Endothelial cell of umbilical vein (primary cell): ENCODE results near the gene CHD6. TPM values are rescaled to one million over a fixed set of nuclear protein-coding genes. Genes with fewer than 3 reads are reported as not detected.

ENCODE experiments used
- BruUV-seq: library from RNA; stranded (reverse); fragments of 400-500 nt; replicated peaks from 2 replicates; lab custom pipeline; 2021; lab: Mats Ljungman, UMichigan
- CTCF ChIA-PET: fragments of 300-600, 350-600 bp; sonication (Branson Sonifier 250); formaldehyde crosslinking; loops from one replicate; lab custom pipeline; 2021; ENCODE audit warnings: antibody characterized with exemption, inconsistent platforms; lab: Charles Lee
- POLR2A ChIA-PET: fragments of 300-600, 350-600 bp; sonication (Branson Sonifier 250); formaldehyde crosslinking; loops from one replicate; lab custom pipeline; 2021; ENCODE audit warnings: antibody characterized with exemption, inconsistent platforms; lab: Charles Lee
- DNase-seq: peaks from one replicate; pipeline ENCODE4 v3.0.0-alpha.2; 2011; ENCODE audit warnings: low read depth, low spot score
- FAIRE-seq: peaks from 2 replicates; lab custom pipeline; 2011; peaks lifted over from hg19 to GRCh38; lab: Jason Lieb, UNC
- H2AFZ ChIP-seq: 2 replicates; pipeline ENCODE4 v1.6.0; 2012; ENCODE audit warnings: low read depth, low read length, control low read depth, inconsistent platforms
- H3K27ac ChIP-seq: 2 replicates; pipeline ENCODE4 v1.5.1; 2011; ENCODE audit warnings: low read depth, mild to moderate bottlenecking, control low read depth, low read length, moderate library complexity; ENCODE audit not compliant: insufficient read depth
- H3K27me3 ChIP-seq, 2 experiments: 2 replicates each; pipeline versions ENCODE4 v1.6.0 to v1.6.1; 2011; ENCODE audit warnings: low read length in 2 of 2, mixed read lengths in 1 of 2; ENCODE audit not compliant: control insufficient read depth in 2 of 2, insufficient read depth in 2 of 2
- H3K36me3 ChIP-seq, 2 experiments: 2 replicates in 1 of 2; 3 replicates in 1 of 2; pipeline ENCODE4 v1.5.1; 2011; ENCODE audit warnings: low read length in 2 of 2, mild to moderate bottlenecking in 1 of 2, moderate library complexity in 1 of 2; ENCODE audit not compliant: control insufficient read depth in 2 of 2, insufficient read depth in 2 of 2; ENCODE audit errors: extremely low read depth in 1 of 2
- H3K4me1 ChIP-seq: 3 replicates; pipeline ENCODE4 v1.5.1; 2011; ENCODE audit warnings: mild to moderate bottlenecking, low read length; ENCODE audit not compliant: control insufficient read depth, insufficient read depth; ENCODE audit errors: extremely low read depth
- H3K4me2 ChIP-seq: 2 replicates; pipeline ENCODE4 v1.6.1; 2011; ENCODE audit warnings: low read length, control low read depth, mixed read lengths; ENCODE audit not compliant: insufficient read depth
- H3K4me3 ChIP-seq, 3 experiments: fragments of 200-600 bp in 1 of 3; sonication (generic), shearing (Covaris generic) in 1 of 3; replicated peaks in 1 of 3; 2 replicates each; pipeline ENCODE4 v1.5.1; 2011 to 2016; ENCODE audit warnings: control low read depth in 3 of 3, low read length in 3 of 3, mild to moderate bottlenecking in 2 of 3, inconsistent platforms in 1 of 3, low read depth in 1 of 3, moderate library complexity in 1 of 3; ENCODE audit not compliant: insufficient read depth in 1 of 3
- H3K79me2 ChIP-seq: 2 replicates; pipeline ENCODE4 v1.6.0; 2012; ENCODE audit warnings: low read length, inconsistent platforms; ENCODE audit not compliant: control insufficient read depth, insufficient read depth
- H3K9ac ChIP-seq: replicated peaks from 2 replicates; pipeline ENCODE3; 2011; ENCODE audit warnings: low read length, control low read depth; ENCODE audit not compliant: insufficient read depth; ENCODE audit errors: extremely low read depth
- H3K9me1 ChIP-seq: replicated peaks from 3 replicates; pipeline ENCODE4 v1.6.0; 2011; ENCODE audit warnings: mild to moderate bottlenecking, low read length; ENCODE audit not compliant: control insufficient read depth, insufficient read depth; ENCODE audit errors: extremely low read depth
- H3K9me3 ChIP-seq: replicated peaks from 2 replicates; pipeline ENCODE4 v1.5.1; 2012; ENCODE audit warnings: low read length, inconsistent platforms; ENCODE audit not compliant: control insufficient read depth, insufficient read depth
- H4K20me1 ChIP-seq: replicated peaks from 2 replicates; pipeline ENCODE3; 2011; ENCODE audit warnings: mild to moderate bottlenecking, low read length; ENCODE audit not compliant: control insufficient read depth, insufficient read depth; ENCODE audit errors: extremely low read depth
- EZH2 ChIP-seq: IDR thresholded peaks from 2 replicates; pipeline ENCODE4 v1.6.1; 2012; ENCODE audit warnings: borderline replicate concordance, low read depth, mild to moderate bottlenecking, moderate library complexity, low read length, inconsistent platforms; ENCODE audit not compliant: severe bottlenecking
- FOS ChIP-seq: IDR thresholded peaks from 2 replicates; pipeline ENCODE4 v1.6.1; 2011; ENCODE audit warnings: mild to moderate bottlenecking, low read length, moderate library complexity, borderline replicate concordance; ENCODE audit not compliant: insufficient read depth
- GATA2 ChIP-seq: IDR thresholded peaks from 2 replicates; pipeline ENCODE4 v1.7.0; 2011; ENCODE audit warnings: low read depth, mild to moderate bottlenecking, moderate library complexity, mixed read lengths, low read length; ENCODE audit not compliant: insufficient read length, insufficient read depth
- JUN ChIP-seq: IDR thresholded peaks from 2 replicates; pipeline ENCODE4 v1.6.1; 2011; ENCODE audit warnings: borderline replicate concordance, low read depth; ENCODE audit not compliant: insufficient read length, insufficient read depth
- MYC ChIP-seq: IDR thresholded peaks from one replicate; pipeline ENCODE4 v1.6.1; 2011; ENCODE audit warnings: mild to moderate bottlenecking, low read depth, low read length
- POLR2A ChIP-seq: IDR thresholded peaks from 2 replicates; pipeline ENCODE4 v1.6.1; 2012; ENCODE audit warnings: low read depth, mild to moderate bottlenecking, control low read depth, low read length
- POLR2AphosphoS5 ChIP-seq: IDR thresholded peaks from 2 replicates; pipeline ENCODE4 v1.6.1; 2012; ENCODE audit warnings: low read depth, mild to moderate bottlenecking, control low read depth, low read length, moderate library complexity; ENCODE audit not compliant: insufficient read depth
- dilution Hi-C: fragments of 300-500 bp; cut with MboI; formaldehyde crosslinking; loops from one replicate; pipeline ENCODE4 v1.15.0; 2019; ENCODE audit warnings: low sequenced_read_pairs; ENCODE audit not compliant: extremely low pct_ligation_motif_present
- intact Hi-C: fragments of 100-400 bp; cut with micrococcal nuclease; formaldehyde crosslinking; loops from one replicate; pipeline ENCODE4 v1.10.0; 2022
- polyA plus RNA-seq, 4 experiments: library from polyadenylated mRNA; depleted of rRNA in 3 of 4; stranded (reverse) in 3 of 4; unstranded in 1 of 4; fragments of >200 nt; gene quantifications; 2 replicates each; pipeline versions ENCODE4 v1.2.1 to v1.2.3, GENCODE V29; 2011 to 2012; ENCODE audit warnings: missing spikeins in 1 of 4
- total RNA-seq: library from RNA; stranded (reverse); gene quantifications from 2 replicates; pipeline ENCODE4 v1.2.3, GENCODE V29; 2021
- TF ChIP-seq, protein P1 (sequence below), 2 donors: IDR thresholded peaks; 1 replicate in 1 of 2; 2 replicates in 1 of 2; pipeline ENCODE4 v1.5.1; 2011; ENCODE audit warnings: low read length in 2 of 2, mild to moderate bottlenecking in 2 of 2, moderate library complexity in 2 of 2, control low read depth in 1 of 2, inconsistent platforms in 1 of 2, low read depth in 1 of 2; ENCODE audit not compliant: insufficient read depth in 1 of 2; ENCODE audit errors: extremely low read depth in 1 of 2
- TF ChIP-seq, protein P2 (sequence below): IDR thresholded peaks from 2 replicates; pipeline ENCODE4 v1.6.1; 2011; ENCODE audit not compliant: insufficient read depth, insufficient read length

The CHD6 gene
- total and polyA plus RNA-seq, 2 donors (not counting 3 experiments of a cell fraction or from before 2014, with no cell fraction given) = 7.2 to 33.7 TPM

DNA sequence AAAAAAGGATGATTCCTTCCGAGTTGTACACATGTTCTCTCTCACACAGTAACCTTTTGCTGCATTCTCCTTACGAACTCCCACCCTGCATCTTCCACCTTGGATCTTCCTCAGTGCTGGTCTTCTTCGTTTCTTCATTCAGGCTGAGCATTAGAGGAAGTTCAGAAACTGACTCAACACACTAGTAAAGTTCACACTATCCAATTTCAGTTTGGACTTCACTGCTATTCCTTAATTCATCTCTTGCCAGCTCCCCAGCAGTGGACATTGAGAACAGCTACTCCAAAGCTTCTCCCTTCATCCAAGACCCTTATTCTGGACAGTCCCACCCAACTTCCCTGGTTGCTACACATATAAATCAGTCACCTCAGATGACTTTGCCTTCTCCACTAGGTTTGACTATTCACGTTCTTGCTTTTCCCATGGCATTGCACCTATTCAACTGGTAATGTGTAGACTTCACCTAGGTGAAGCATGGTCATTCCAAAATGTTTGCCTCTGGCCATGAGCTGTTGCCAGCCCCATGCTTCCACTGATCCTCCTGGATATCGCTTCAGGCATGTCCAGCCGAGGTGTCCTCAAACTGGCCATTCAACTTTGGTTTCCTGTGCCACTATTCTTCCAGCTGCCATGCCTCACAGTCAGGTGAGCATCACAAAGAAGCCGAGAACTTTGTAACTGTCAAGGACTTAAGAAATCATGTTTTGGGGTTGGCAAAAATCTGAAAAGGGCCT, 147.6 kb downstream of the CHD6 start:
- Histone ChIP-seq H3K4me1 (no peaks in the 10 kb centered on the region), H3K79me2 (no peaks in the 10 kb centered on the region), H2AFZ (no peak overlapping the region), H3K36me3 (peaks cover 0 to 7% of the 10 kb centered on the region in 2 experiments), H3K27me3 (no peaks in the 10 kb centered on the region), H3K9me3 (no peaks in the 10 kb centered on the region), H3K9me1 (no peaks in the 10 kb centered on the region), H3K4me3 (no peak overlapping the region), H3K27ac (no peak overlapping the region), H3K9ac (no peak overlapping the region), H4K20me1 (no peaks in the 10 kb centered on the region), H3K4me2 (no peak overlapping the region)
- no TSS peak for BruUV-seq
- ChIA-PET POLR2A (no interaction called here), CTCF (interaction anchor here (1.0 kb wide), 1 partner anchor 14 kb away, joined by 3 read pairs; no protein-coding TSS in a partner anchor)
- intact Hi-C loops (loop anchor here (10.0 kb wide), 1 partner anchor 144 kb away; the partner anchor contains the start of gene CHD6), dilution Hi-C loops (no loop called here)
- no peak for FAIRE-seq
- TF ChIP-seq POLR2AphosphoS5 (no peak), EZH2 (no peak), MYC (no peak), GATA2 (no peak), JUN (no peak), FOS (no peak), POLR2A (no peak)
- TF ChIP-seq, protein P1, sequence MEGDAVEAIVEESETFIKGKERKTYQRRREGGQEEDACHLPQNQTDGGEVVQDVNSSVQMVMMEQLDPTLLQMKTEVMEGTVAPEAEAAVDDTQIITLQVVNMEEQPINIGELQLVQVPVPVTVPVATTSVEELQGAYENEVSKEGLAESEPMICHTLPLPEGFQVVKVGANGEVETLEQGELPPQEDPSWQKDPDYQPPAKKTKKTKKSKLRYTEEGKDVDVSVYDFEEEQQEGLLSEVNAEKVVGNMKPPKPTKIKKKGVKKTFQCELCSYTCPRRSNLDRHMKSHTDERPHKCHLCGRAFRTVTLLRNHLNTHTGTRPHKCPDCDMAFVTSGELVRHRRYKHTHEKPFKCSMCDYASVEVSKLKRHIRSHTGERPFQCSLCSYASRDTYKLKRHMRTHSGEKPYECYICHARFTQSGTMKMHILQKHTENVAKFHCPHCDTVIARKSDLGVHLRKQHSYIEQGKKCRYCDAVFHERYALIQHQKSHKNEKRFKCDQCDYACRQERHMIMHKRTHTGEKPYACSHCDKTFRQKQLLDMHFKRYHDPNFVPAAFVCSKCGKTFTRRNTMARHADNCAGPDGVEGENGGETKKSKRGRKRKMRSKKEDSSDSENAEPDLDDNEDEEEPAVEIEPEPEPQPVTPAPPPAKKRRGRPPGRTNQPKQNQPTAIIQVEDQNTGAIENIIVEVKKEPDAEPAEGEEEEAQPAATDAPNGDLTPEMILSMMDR (IDR thresholded peaks at IDR 0.05; ENCODE audit: extremely low read depth in 1 of 2, insufficient read depth in 1 of 2, low read depth in 1 of 2, low read length in 2 of 2) = no peak
- TF ChIP-seq, protein P2, sequence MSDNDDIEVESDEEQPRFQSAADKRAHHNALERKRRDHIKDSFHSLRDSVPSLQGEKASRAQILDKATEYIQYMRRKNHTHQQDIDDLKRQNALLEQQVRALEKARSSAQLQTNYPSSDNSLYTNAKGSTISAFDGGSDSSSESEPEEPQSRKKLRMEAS = no peak
- DNase-seq = no peak
